Amygdala (tissue), 56 donors: Measurements from ENCODE around the gene SLC22A12.

Source experiments
- DNase-seq, 56 donors: peaks; one replicate each; lab custom pipeline; 2025; lab: John Stamatoyannopoulos, UW

The SLC22A12 gene

DNA sequence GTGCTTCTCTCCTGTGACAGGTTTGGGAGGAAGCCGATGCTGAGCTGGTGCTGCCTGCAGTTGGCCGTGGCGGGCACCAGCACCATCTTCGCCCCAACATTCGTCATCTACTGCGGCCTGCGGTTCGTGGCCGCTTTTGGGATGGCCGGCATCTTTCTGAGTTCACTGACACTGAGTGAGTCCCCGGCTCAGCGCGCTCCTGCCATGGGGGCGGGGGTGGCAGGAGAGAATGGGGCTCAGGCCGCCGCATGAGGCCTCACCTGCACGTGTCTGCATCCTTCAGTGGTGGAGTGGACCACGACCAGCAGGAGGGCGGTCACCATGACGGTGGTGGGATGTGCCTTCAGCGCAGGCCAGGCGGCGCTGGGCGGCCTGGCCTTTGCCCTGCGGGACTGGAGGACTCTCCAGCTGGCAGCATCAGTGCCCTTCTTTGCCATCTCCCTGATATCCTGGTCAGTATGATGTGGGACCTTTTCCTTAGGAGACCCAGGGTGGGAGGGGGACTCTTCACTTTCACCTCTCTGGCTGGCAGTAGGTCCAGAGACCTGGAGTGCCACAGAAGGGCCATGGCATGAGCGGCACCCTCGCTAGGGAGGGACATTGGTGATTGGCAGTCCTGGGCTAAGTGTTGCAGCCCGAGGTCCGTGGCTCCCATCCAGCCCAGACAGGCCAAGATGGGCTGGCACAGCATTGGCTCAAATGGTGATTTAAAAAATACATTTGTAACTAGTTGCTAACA, 28.9 kb upstream of the SLC22A12 start:
- DNase-seq = no peak

DNA sequence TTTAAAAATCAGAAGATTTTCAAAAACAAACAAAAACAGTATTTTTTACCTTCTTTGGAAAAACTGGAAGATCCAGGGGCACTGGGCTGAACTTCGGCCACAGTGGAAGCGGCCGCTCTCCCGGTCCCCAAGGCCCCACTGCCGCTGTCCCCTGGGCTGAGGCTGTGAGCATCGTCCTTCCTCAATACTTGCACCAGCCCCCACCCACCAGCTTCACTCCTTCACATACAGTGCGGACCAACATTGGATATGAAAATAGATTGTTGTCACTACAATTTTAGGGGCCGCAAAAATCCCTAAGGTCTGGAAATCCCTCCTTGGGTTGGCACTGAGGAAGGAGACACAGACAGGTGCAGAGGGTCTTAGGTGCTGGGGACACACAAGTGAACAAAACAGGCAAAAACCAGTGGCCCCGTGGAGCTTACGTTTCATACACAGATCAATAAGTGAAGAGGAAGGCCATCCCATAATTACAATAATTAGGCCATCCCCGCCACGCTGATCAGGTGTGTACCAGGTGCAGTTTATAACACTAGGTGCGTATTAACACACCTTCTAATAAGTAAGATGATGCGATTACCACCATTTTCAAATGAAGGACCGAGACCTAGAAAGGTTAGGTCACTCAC, 28.2 kb upstream of the SLC22A12 start:
- no peak for DNase-seq

GRCh38 chr11:64563966-64564365, 27.1 kb upstream of the SLC22A12 start:
- no peak for DNase-seq

GRCh38 chr11:64564419-64564818, 26.6 kb upstream of the SLC22A12 start:
- no peak for DNase-seq

DNA sequence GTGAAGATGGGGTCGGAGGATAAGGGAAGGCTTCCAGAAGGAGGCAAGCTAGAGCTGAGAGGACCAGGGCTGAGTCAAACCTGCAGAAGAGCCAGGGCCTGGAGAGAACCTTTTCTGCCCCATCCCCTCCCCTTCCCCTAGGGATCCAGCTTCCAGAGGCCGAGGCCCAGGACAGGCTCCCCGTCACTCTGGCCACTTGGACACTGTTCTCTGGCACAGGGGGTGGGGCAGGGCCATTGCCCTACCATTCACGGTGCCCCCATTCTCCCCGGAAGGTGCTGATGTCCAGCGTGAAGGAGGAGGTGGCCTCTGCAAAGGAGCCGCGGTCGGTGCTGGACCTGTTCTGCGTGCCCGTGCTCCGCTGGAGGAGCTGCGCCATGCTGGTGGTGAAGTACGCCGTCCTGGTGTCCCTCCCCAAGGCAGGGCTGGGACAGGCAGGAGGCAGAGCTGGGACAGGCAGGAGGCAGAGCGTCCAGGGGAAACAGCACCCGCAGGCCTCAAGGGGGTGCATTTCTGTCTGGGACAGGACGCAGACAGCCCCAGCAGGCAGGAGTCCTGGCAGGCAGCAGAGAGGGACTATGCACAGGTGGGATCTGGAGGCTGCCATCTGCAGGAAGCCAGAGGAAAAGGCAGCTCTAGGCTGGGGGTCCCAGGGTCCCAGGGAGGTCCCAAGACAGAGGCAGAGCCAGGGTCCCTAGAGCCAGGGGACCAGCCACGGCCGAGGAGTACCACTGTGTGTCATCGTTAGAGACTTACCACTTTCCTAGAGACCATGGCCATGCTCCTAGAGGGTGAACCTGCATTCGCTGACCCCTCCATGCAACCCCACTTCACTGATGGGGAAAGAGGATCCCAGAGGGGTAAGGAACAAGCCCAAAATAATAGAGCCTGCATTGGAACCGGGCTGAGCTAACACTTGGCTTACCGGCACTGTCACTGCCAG, 25.8 kb upstream of the SLC22A12 start:
- no peak for DNase-seq

DNA sequence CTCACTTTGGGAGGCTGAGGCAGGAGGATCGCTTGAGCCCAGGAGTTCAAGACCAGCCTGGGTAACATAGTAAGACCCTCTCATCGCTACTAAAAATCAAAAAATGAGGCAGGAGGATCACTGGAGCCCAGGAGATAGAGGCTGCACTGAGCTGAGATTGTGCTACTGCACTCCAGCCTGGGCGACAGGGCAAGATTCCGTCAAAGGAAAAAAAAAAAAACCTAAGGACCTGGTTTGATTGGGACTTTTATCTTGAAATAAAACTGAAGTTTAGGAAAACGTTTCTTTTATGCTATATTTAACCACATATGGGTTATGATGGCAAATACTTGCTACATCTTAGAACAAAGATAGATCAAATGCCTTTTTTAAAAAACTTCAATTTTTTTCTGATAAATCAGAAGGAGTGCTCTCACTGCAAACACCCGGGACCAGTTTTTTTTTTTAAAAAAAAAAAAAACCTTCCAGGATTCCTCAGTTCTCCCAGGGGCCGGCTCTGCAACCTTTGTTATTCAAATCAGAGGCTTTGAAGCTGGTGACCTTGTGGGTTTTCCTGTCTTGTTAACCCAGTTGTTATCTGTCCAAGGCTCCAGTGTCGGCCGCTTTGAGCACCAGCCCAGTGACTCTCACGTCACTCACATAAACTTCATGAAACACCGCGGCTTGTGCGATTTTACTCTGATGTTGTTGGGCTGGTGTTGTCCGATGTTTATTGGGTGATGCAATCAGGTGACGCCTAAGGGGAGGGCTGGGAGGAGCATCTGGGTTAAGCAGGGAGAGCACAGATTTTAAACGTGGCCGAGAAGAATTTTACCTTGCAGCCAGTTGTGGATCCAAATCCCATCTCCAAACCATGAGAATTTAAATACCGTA, 24.7 kb upstream of the SLC22A12 start:
- DNase-seq = peak in 10 of 56 donors; percentile 3 to 41 (median 21)

DNA sequence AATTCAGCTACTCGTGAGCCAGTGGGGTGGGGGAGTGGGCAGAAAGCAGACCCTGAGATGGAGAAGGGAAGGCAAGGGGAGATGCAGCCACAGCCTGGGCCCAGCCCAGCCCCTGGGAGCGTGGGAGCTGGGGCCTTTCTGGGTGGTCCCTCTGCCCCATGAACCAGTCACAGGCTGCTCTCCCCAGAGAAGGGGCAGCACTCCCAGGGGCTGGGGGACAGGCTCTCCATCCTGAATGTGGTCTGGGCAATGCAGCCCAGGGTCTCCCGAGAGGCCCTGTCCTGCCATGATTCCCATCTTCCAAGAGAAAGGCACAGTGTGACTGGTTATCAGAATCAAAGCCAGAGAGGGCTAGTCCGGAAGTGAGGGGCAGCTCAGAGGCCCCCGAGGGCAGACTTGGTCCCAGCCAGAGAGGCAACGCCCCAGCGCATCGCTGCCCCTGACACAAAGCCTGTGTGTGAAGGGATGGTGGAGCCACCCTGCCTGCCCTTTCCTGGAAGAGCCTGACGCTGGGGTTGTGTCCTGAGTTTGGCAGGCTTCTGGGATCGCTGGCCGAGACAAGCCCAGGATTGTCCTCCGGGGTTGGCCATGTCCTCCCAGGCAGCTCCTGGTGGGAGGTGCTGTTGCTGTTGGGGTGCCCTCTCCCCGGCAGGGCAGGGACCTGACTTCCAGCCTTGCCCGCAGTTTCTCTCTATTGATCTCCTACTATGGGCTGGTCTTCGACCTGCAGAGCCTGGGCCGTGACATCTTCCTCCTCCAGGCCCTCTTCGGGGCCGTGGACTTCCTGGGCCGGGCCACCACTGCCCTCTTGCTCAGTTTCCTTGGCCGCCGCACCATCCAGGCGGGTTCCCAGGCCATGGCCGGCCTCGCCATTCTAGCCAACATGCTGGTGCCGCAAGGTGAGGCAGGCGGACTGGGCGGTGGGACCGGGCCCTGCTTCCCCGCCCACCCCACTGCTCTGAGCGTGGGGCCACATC, 23.8 kb upstream of the SLC22A12 start:
- peak in 2 of 56 donors; percentile 8 to 37 for DNase-seq

DNA sequence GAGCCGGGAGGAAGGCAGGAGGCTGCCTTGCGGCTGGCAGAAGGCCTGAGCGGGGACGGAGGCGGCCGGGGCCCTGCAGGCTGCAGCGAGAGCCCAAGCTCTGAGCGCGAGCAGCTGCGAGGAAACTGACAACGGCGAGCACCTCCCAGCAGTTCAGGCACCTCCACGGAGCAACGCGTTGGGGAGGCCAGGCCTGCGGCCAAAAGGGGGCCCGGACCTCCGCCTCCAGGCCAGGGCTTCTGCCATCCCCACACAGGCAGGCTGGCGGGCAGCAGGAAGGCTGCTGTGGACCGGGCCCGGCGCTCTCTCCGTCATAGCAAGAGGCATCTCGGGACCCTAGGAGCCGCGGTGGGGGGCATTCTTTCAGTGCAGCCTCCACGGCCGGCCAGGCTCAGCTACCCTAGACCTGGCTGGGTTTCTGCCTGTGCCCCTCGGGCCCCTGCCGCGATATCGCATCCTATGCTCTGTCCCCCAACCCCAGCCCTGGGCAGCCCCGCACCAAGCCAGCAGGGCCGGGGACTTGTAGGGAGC, 22.9 kb upstream of the SLC22A12 start:
- no peak for DNase-seq

DNA sequence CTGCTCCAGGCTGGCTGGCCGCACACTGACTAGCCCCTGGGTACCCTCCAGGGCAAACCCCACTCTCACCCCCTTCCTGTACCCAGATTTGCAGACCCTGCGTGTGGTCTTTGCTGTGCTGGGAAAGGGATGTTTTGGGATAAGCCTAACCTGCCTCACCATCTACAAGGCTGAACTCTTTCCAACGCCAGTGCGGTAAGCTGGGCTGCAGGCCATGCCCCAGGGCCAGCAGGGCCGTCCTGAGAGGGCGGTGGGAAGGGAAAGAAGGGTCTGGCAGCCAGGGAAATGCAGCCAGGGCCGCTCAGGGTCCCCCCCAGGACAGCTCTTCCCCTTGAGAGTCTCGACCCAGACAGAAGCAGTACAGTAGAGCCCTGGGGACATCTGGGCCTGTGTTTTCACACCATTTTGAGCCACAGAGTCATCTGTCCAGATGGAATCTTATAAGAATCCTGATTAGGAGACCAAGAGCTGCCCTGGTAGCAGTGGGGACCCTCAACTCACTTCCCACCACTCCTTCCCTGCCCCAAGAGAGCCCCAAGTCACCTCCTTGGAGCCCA, 22.4 kb upstream of the SLC22A12 start:
- DNase-seq = no peak

DNA sequence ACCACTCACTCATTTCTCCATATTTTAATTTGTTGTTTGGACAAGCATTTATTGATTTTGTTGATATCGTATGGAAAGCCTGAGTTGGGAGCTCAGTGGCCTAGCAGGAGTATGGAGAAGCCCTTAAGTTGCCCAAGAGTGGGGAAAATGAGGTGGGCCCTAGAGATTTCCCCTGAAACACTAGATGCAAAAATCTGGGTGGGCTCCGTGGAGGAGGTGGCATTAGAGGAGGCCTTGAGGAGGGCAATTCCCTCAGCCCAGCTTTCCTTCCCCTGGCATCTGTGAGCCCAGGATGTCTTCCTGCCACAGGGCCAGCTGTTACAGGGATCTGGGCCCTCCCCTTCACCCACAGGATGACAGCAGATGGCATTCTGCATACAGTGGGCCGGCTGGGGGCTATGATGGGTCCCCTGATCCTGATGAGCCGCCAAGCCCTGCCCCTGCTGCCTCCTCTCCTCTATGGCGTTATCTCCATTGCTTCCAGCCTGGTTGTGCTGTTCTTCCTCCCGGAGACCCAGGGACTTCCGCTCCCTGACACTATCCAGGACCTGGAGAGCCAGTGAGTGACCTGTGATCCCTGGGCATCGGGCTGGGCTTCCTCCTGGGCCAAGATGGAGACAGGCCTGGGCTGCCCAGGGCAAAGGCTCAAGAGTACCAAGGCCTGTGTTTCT, 21.6 kb upstream of the SLC22A12 start:
- DNase-seq = no peak

- DNase-seq = no peak
Observed at GRCh38 chr11:64570341-64570740, 20.7 kb upstream of the SLC22A12 start.

- no peak for DNase-seq
Observed at GRCh38 chr11:64571050-64571409, 20.0 kb upstream of the SLC22A12 start.

DNA sequence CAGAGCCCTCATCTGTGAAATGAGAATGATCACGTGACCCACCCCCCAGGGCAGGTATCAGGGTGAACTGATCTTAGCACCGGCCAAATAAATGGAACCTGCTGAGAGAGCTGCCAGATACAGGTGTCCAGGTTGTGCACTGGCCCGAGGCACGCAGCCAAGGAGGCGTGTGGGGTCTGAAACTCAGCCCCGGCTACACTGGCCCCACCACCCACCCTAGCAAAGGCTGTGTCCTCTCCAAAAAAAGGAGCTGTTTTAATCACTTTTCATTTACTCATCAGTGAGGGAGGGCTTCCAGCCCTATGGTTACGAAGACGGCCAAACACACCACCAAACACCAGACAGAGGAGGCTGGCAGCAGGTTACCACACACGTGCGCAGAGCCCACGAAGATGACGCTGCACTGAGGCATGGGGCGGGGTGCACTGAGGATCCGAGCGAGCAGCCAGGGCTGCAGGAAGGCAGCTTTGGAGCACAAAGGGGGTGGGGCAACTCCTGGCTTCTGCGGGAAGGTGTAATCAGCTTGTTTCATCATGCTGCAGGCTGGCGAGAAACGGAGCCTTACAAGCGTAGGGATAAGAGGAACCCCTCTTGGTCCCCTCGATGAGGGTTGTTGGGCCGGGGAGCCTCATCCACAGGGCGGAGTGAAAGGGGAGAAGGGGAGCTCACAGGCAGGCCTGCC, 19.5 kb upstream of the SLC22A12 start:
- DNase-seq = no peak

DNA sequence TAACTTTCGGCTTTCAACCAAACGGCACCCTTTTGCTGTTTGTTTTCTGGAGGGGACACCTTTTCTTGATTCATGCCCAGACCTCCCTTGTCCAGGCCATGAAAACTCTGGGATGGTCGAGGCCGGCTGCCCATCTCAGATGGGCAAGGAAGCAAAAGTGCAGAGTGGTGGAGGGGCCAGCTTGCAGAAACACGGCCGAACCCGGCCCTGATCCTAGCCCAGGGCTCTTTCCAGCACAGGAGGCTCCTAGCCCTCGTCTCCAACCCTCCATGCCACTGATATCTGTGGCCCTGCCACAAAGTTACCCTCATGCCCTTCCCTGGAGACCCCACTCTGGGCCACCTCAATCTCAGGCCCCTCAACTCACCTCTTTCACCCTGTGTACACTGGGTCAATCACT, 18.9 kb upstream of the SLC22A12 start:
- no peak for DNase-seq

GRCh38 chr11:64577202-64577601, 13.8 kb upstream of the SLC22A12 start:
- DNase-seq = no peak

GRCh38 chr11:64580412-64580811, 10.6 kb upstream of the SLC22A12 start:
- peak in 2 of 56 donors; percentile 5 to 18 for DNase-seq

DNA sequence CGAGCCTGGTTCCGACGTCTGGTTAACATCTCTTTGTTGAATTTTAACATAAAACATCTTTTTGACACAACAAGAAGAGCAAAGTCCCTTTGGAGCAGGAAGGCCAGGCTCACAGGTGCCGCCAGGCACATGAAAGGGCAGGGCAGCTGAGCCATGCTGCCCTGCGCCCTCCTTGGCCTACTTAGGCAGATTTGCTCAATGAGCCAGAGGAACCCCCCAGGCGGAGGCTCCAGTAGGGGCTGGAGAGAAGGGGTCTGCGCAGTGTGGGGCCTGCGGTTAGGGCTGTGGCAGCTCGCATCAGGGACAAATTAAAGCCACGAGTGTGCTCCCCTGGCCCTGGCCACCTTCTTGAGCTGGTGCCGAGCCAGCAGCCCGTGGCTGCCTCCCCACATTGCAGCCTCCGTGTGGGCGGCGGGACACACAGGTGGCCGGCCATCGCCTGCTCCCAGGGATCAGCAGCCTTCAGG, 9.9 kb upstream of the SLC22A12 start:
- DNase-seq = no peak
